ENCODE results near the gene FBXO36. TPM values are rescaled to one million over a fixed set of nuclear protein-coding genes. Genes with fewer than 3 reads are reported as not detected.

The FBXO36 gene
- total RNA-seq, 1 donor from 2014 or later = 1.9 TPM

DNA sequence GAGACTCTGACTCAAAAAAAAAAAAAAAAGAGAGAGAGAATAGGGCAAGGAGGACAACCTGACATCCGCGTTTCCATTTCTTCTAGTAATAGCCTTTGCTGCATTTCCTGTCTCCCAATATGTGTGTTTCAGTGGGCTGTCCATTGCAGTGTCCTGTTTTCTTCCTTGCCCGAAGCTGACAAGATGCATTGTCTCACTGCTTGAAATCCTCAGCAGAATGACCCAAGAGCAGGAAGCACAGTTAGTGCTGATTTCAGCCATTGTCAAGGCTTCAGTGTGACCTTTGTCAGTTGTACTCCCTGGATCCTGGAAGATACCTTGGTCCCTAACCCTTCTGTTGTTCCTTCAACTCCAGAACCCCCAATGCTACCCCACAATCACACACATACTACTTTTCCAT is 75.3 kb downstream of the FBXO36 start:
- Histone ChIP-seq H3K4me2 (ENCODE audit: low read length) (no peak overlapping the region), H2AFZ (ENCODE audit: low read depth, low read length) (no peak overlapping the region), H3K36me3 (ENCODE audit: insufficient read depth, low read length) (no peaks in the 10 kb centered on the region), H3K79me2 (ENCODE audit: insufficient read depth, low read length) (no peaks in the 10 kb centered on the region), H3K9ac (ENCODE audit: low read length) (no peak overlapping the region), H3K9me3 (ENCODE audit: insufficient read depth, low read depth, low read length) (no peaks in the 10 kb centered on the region), H3K4me3 (ENCODE audit: insufficient read depth, low read depth, low read length) (no peak overlapping the region), H3K27me3 (ENCODE audit: insufficient read depth, low read length) (no peaks in the 10 kb centered on the region), H4K20me1 (ENCODE audit: insufficient read depth, low read length) (no peaks in the 10 kb centered on the region), H3K27ac (ENCODE audit: low read depth, low read length) (no peak overlapping the region), H3K4me1 (ENCODE audit: insufficient read depth, low read length) (no peaks in the 10 kb centered on the region)
- no peaks in the 10 kb centered on the region for H3K9me3 Mint-ChIP-seq (ENCODE audit: unreplicated experiment)
- no peaks in the 10 kb centered on the region for H3K27me3 Mint-ChIP-seq (ENCODE audit: low read depth, unreplicated experiment)
- H3K4me3 Mint-ChIP-seq (ENCODE audit: unreplicated experiment) = no peak overlapping the region
- no peak for DNase-seq (ENCODE audit: low read depth)
- FAIRE-seq = no peak
- H3K27ac Mint-ChIP-seq (ENCODE audit: unreplicated experiment) = no peak overlapping the region
- no peak for TF ChIP-seq EZH2 (IDR thresholded peaks at IDR 0.05; ENCODE audit: insufficient read depth, low read length)
- TF ChIP-seq CTCF (IDR thresholded peaks at IDR 0.05; ENCODE audit: insufficient read depth, low read depth, low read length) = no peak
- peaks cover 2% of the 10 kb centered on the region for H3K36me3 Mint-ChIP-seq (ENCODE audit: low read depth, unreplicated experiment)
- no peaks in the 10 kb centered on the region for H3K4me1 Mint-ChIP-seq (ENCODE audit: low read depth, unreplicated experiment)

DNA sequence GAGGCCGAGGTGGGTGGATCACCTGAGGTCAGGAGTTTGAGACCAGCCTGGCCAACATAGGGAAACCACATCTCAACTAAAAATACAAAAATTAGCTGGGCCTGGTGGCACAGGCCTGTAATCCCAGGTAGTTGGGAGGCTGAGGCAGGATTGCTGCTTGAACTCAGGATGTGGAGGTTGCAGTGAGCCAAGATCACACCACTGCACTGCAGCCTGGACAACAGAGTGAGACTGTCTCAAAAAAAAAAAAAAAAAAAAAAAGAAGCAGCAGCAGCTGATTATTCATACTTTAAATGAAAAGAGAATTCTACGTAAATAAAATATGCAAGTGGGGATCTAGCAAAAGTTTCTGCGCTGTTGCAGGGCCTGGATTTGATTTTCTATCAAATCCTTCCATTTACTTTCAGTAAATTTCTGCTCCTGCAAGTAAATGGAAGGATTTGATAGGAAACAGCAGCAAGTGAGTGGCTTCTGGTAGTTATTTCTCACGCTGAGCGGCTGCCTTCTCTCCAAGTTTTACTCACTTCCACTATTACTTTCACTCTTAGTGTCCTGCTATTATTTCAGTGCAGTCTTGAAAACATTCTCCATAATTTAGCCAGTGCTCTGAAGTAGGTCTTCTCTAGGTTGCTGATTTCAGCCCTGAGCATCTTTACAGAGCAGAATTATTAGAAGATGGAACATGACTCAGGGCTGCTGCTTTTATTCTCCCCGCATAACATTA is 78.0 kb downstream of the FBXO36 start:
- TF ChIP-seq EZH2 (IDR thresholded peaks at IDR 0.05; ENCODE audit: insufficient read depth, low read length) (no peak), CTCF (IDR thresholded peaks at IDR 0.05; ENCODE audit: insufficient read depth, low read depth, low read length) (no peak)
- FAIRE-seq (no peak), DNase-seq (ENCODE audit: low read depth) (no peak)
- Histone ChIP-seq H4K20me1 (ENCODE audit: insufficient read depth, low read length) (no peaks in the 10 kb centered on the region), H3K79me2 (ENCODE audit: insufficient read depth, low read length) (no peaks in the 10 kb centered on the region), H3K4me1 (ENCODE audit: insufficient read depth, low read length) (no peaks in the 10 kb centered on the region), H3K36me3 (ENCODE audit: insufficient read depth, low read length) (no peaks in the 10 kb centered on the region), H3K27ac (ENCODE audit: low read depth, low read length) (no peak overlapping the region), H3K4me2 (ENCODE audit: low read length) (no peak overlapping the region), H3K9me3 (ENCODE audit: insufficient read depth, low read depth, low read length) (no peaks in the 10 kb centered on the region), H3K4me3 (ENCODE audit: insufficient read depth, low read depth, low read length) (no peak overlapping the region), H3K9ac (ENCODE audit: low read length) (no peak overlapping the region), H3K27me3 (ENCODE audit: insufficient read depth, low read length) (no peaks in the 10 kb centered on the region), H2AFZ (ENCODE audit: low read depth, low read length) (no peak overlapping the region)
- no peaks in the 10 kb centered on the region for H3K4me1 Mint-ChIP-seq (ENCODE audit: low read depth, unreplicated experiment)
- peaks cover 4% of the 10 kb centered on the region for H3K36me3 Mint-ChIP-seq (ENCODE audit: low read depth, unreplicated experiment)
- no peak overlapping the region for H3K4me3 Mint-ChIP-seq (ENCODE audit: unreplicated experiment)
- no peaks in the 10 kb centered on the region for H3K27me3 Mint-ChIP-seq (ENCODE audit: low read depth, unreplicated experiment)
- H3K9me3 Mint-ChIP-seq (ENCODE audit: unreplicated experiment) = no peaks in the 10 kb centered on the region
- no peak overlapping the region for H3K27ac Mint-ChIP-seq (ENCODE audit: unreplicated experiment)
